IMR-90 (cell line): ENCODE results near the gene PCDHA8. TPM values are rescaled to one million over a fixed set of nuclear protein-coding genes. Genes with fewer than 3 reads are reported as not detected.

ENCODE experiments used
- ATAC-seq: fragments of 200-7000 bp; cut with Tn5 transposase; 2 replicates; pipeline ENCODE4 v1.9.1; 2020; ENCODE audit warnings: low read depth, mild to moderate bottlenecking, moderate library complexity
- BruUV-seq: library from RNA; stranded (reverse); fragments of 400-500 nt; replicated peaks from 2 replicates; lab custom pipeline; 2021; lab: Mats Ljungman, UMichigan
- CTCF ChIA-PET: fragments of 300-600 bp; formaldehyde crosslinking; extraction: SDS; loops from one replicate; lab custom pipeline; 2021; ENCODE audit warnings: antibody characterized with exemption; lab: Yijun Ruan, JAX
- POLR2A ChIA-PET: fragments of 300-600 bp; sonication (Branson Sonifier 250); formaldehyde crosslinking; loops from one replicate; lab custom pipeline; 2022; ENCODE audit warnings: antibody characterized with exemption; ENCODE audit not compliant: unreplicated experiment; lab: Charles Lee
- DNase-seq: peaks from one replicate; pipeline ENCODE4 v3.0.0; 2013
- H2AFZ ChIP-seq: replicated peaks from 2 replicates; pipeline ENCODE3; 2013; ENCODE audit warnings: low read length, mild to moderate bottlenecking; ENCODE audit not compliant: poor library complexity
- H2AK5ac ChIP-seq: 2 replicates; pipeline ENCODE4 v1.6.1; 2013; ENCODE audit warnings: low read depth, low read length, inconsistent platforms
- H2AK9ac ChIP-seq: replicated peaks from 2 replicates; pipeline ENCODE3; 2013; ENCODE audit warnings: mild to moderate bottlenecking, low read depth, low read length, moderate library complexity; ENCODE audit not compliant: poor library complexity
- H2BK120ac ChIP-seq: 2 replicates; pipeline ENCODE4 v1.6.1; 2013; ENCODE audit warnings: low read depth, low read length, inconsistent platforms
- H2BK15ac ChIP-seq: 3 replicates; pipeline ENCODE4 v1.6.1; 2013; ENCODE audit warnings: low read depth, low read length, inconsistent platforms
- H2BK20ac ChIP-seq: 2 replicates; pipeline ENCODE4 v1.6.1; 2013; ENCODE audit warnings: low read depth, mild to moderate bottlenecking, inconsistent platforms, low read length, moderate library complexity
- H2BK5ac ChIP-seq: 2 replicates; pipeline ENCODE4 v1.6.1; 2013; ENCODE audit warnings: mild to moderate bottlenecking, low read depth, low read length, inconsistent platforms; ENCODE audit not compliant: poor library complexity, severe bottlenecking
- H3K14ac ChIP-seq: replicated peaks from 2 replicates; pipeline ENCODE4 v1.6.1; 2013; ENCODE audit warnings: low read depth, low read length, inconsistent platforms
- H3K18ac ChIP-seq: 2 replicates; pipeline ENCODE4 v1.6.1; 2013; ENCODE audit warnings: low read depth, low read length, control low read depth
- H3K23ac ChIP-seq: 2 replicates; pipeline ENCODE4 v1.6.1; 2013; ENCODE audit warnings: low read depth, low read length, inconsistent platforms
- H3K27ac ChIP-seq: 2 replicates; pipeline ENCODE4 v1.5.1; 2013; ENCODE audit warnings: mild to moderate bottlenecking, control low read depth, low read length; ENCODE audit not compliant: insufficient read depth
- H3K27me3 ChIP-seq: 2 replicates; pipeline ENCODE4 v1.6.1; 2013; ENCODE audit warnings: low read length; ENCODE audit not compliant: control insufficient read depth, insufficient read depth
- H3K36me3 ChIP-seq: 2 replicates; pipeline ENCODE4 v1.6.1; 2013; ENCODE audit warnings: low read length, mixed read lengths; ENCODE audit not compliant: control insufficient read depth, insufficient read depth
- H3K4ac ChIP-seq: 2 replicates; pipeline ENCODE4 v1.6.1; 2013; ENCODE audit warnings: low read depth, low read length, inconsistent platforms
- H3K4me1 ChIP-seq: 2 replicates; pipeline ENCODE4 v1.6.1; 2013; ENCODE audit warnings: low read length, mixed read lengths; ENCODE audit not compliant: control insufficient read depth, insufficient read depth
- H3K4me2 ChIP-seq: 2 replicates; pipeline ENCODE4 v1.6.1; 2013; ENCODE audit warnings: low read depth, mild to moderate bottlenecking, control low read depth, low read length, moderate library complexity
- H3K4me3 ChIP-seq: 2 replicates; pipeline ENCODE4 v1.5.1; 2013; ENCODE audit warnings: low read depth, mild to moderate bottlenecking, control low read depth, low read length, moderate library complexity; ENCODE audit not compliant: insufficient read depth
- H3K56ac ChIP-seq: 2 replicates; pipeline ENCODE4 v1.6.1; 2013; ENCODE audit warnings: low read length, inconsistent platforms; ENCODE audit not compliant: insufficient read depth; ENCODE audit errors: extremely low read depth
- H3K79me1 ChIP-seq, 2 experiments: 2 replicates each; pipeline ENCODE4 v1.6.1; 2013; ENCODE audit warnings: low read length in 2 of 2, inconsistent platforms in 1 of 2, low read depth in 1 of 2
- H3K9ac ChIP-seq: 2 replicates; pipeline ENCODE4 v1.6.1; 2013; ENCODE audit warnings: low read depth, low read length, control low read depth
- H3K9me1 ChIP-seq: 2 replicates; pipeline ENCODE4 v1.6.1; 2013; ENCODE audit warnings: low read length, inconsistent platforms; ENCODE audit not compliant: insufficient read depth
- H3K9me3 ChIP-seq: 2 replicates; pipeline ENCODE4 v1.6.1; 2013; ENCODE audit warnings: low read length; ENCODE audit not compliant: control insufficient read depth, insufficient read depth
- H4K20me1 ChIP-seq: 2 replicates; pipeline ENCODE4 v1.6.1; 2013; ENCODE audit warnings: low read length, inconsistent platforms; ENCODE audit not compliant: insufficient read depth
- H4K5ac ChIP-seq: 2 replicates; pipeline ENCODE4 v1.6.1; 2013; ENCODE audit warnings: mild to moderate bottlenecking, low read depth, low read length, control low read depth
- H4K8ac ChIP-seq, 2 experiments: 2 replicates each; pipeline ENCODE4 v1.6.1; 2013; ENCODE audit warnings: low read depth in 2 of 2, low read length in 2 of 2, control low read depth in 1 of 2, inconsistent platforms in 1 of 2
- H4K91ac ChIP-seq: 2 replicates; pipeline ENCODE4 v1.6.1; 2013; ENCODE audit warnings: low read depth, low read length, inconsistent platforms; ENCODE audit not compliant: insufficient read depth
- BHLHE40 ChIP-seq: fragments of 150-350 bp; IDR thresholded peaks from 2 replicates; pipeline ENCODE4 v1.6.1; 2016; ENCODE audit warnings: mild to moderate bottlenecking, low read depth, low read length
- CHD1 ChIP-seq: IDR thresholded peaks from 2 replicates; pipeline ENCODE4 v1.6.1; 2012; ENCODE audit warnings: low read depth, low read length, improper control_type of control experiment
- CTCF ChIP-seq: conservative IDR thresholded peaks from 2 replicates; pipeline ENCODE4 v1.5.1; 2012; ENCODE audit warnings: mild to moderate bottlenecking, low read depth, low read length, improper control_type of control experiment
- ELK1 ChIP-seq: fragments of 150-350 bp; IDR thresholded peaks from 2 replicates; pipeline ENCODE4 v1.6.1; 2016; ENCODE audit warnings: low read depth, mild to moderate bottlenecking, low read length, moderate library complexity, borderline replicate concordance
- FOS ChIP-seq: fragments of 150-350 bp; IDR thresholded peaks from 2 replicates; pipeline ENCODE4 v1.6.1; 2016; ENCODE audit warnings: low read depth, low read length
- MAFK ChIP-seq: IDR thresholded peaks from 2 replicates; pipeline ENCODE4 v1.6.1; 2012; ENCODE audit warnings: low read depth, low read length, improper control_type of control experiment
- MAZ ChIP-seq: IDR thresholded peaks from 2 replicates; pipeline ENCODE4 v1.6.1; 2012; ENCODE audit warnings: low read depth, mild to moderate bottlenecking, low read length, improper control_type of control experiment, moderate library complexity, borderline replicate concordance
- NFE2L2 ChIP-seq: fragments of 150-350 bp; IDR thresholded peaks from 2 replicates; pipeline ENCODE4 v1.6.1; 2016; ENCODE audit warnings: low read depth, mild to moderate bottlenecking, low read length
- POLR2A ChIP-seq: IDR thresholded peaks from 2 replicates; pipeline ENCODE4 v1.6.1; 2012; ENCODE audit warnings: mild to moderate bottlenecking, low read depth, low read length
- RAD21 ChIP-seq: IDR thresholded peaks from 2 replicates; pipeline ENCODE4 v1.6.1; 2012; ENCODE audit warnings: low read length, improper control_type of control experiment
- RCOR1 ChIP-seq: IDR thresholded peaks from 2 replicates; pipeline ENCODE4 v1.6.1; 2012; ENCODE audit warnings: mild to moderate bottlenecking, low read length, improper control_type of control experiment; ENCODE audit not compliant: insufficient replicate concordance
- RFX5 ChIP-seq: IDR thresholded peaks from 2 replicates; pipeline ENCODE4 v1.8.0; 2012; ENCODE audit warnings: low read depth, mild to moderate bottlenecking, low read length, moderate library complexity
- SMC3 ChIP-seq: fragments of 150-350 bp; IDR thresholded peaks from 2 replicates; pipeline ENCODE4 v1.6.1; 2016; ENCODE audit warnings: low read depth, mild to moderate bottlenecking, antibody characterized with exemption, low read length, moderate library complexity
- USF2 ChIP-seq: fragments of 150-350 bp; IDR thresholded peaks from 2 replicates; pipeline ENCODE4 v1.6.1; 2017; ENCODE audit warnings: mild to moderate bottlenecking, antibody characterized with exemption, low read length, low read depth
- WGBS, 2 experiments: methylation state at CpG; one replicate each; pipeline versions ENCODE4 v1.1.5 to v1.1.7; 2013; ENCODE audit warnings: missing lambda C conversion rate in 2 of 2; ENCODE audit not compliant: insufficient read length in 1 of 2; ENCODE audit errors: extremely low coverage in 2 of 2; 5-methylcytosine and 5-hydroxymethylcytosine counted together
- dilution Hi-C: fragments of 300-500 bp; cut with HindIII; formaldehyde crosslinking; loops from one replicate; pipeline ENCODE4 v1.14.3; 2018; ENCODE audit warnings: low sequenced_read_pairs; ENCODE audit not compliant: unreplicated experiment
- in situ Hi-C: fragments of 300-500 bp; cut with MboI; formaldehyde crosslinking; loops from 3 replicates; pipeline ENCODE4 v1.14.3; 2019; ENCODE audit warnings: low sequenced_read_pairs, inconsistent platforms, mixed read lengths
- intact Hi-C: fragments of 100-400 bp; cut with micrococcal nuclease; formaldehyde crosslinking; loops from 2 replicates; pipeline ENCODE4 v1.10.0; 2022
- polyA plus RNA-seq, 3 experiments: library from polyadenylated mRNA; depleted of rRNA; stranded (reverse); fragments of >200 nt; gene quantifications; 2 replicates each; pipeline ENCODE4 v1.2.3, GENCODE V29; 2012; ENCODE audit warnings: low replicate concordance in 1 of 3
- total RNA-seq: library from RNA; depleted of rRNA; stranded (reverse); fragments of >200 nt; gene quantifications from 2 replicates; pipeline ENCODE4 v1.2.3, GENCODE V29; 2012

PCDHA8 gene
- total and polyA plus RNA-seq, 2 of the 4 experiments (the other 2 are of a cell fraction): under 0.01 to 0.02 TPM

- BruUV-seq: no TSS peak
Measured at GRCh38 chr5:140883373-140883772, 42.4 kb downstream of the PCDHA8 start.

More at GRCh38 chr5:140883373-140883772, 42.4 kb downstream of the PCDHA8 start:
- Histone ChIP-seq H2AK5ac (no peak overlapping the region), H3K79me1 (no peaks in the 10 kb centered on the region), H4K8ac (no peak overlapping the region), H2BK5ac (no peak overlapping the region), H3K14ac (no peak overlapping the region), H3K56ac (no peak overlapping the region), H3K4me2 (no peak overlapping the region), H2AK9ac (no peak overlapping the region), H2AFZ (no peak overlapping the region), H3K27me3 (no peaks in the 10 kb centered on the region), H2BK15ac (no peak overlapping the region), H3K9me1 (no peaks in the 10 kb centered on the region), H3K4me3 (no peak overlapping the region), H2BK20ac (no peak overlapping the region), H3K18ac (no peak overlapping the region), H3K36me3 (no peaks in the 10 kb centered on the region), H3K27ac (no peak overlapping the region), H3K4me1 (no peaks in the 10 kb centered on the region), H4K5ac (no peak overlapping the region), H4K20me1 (no peaks in the 10 kb centered on the region), H3K4ac (no peak overlapping the region), H3K23ac (no peak overlapping the region), H4K91ac (no peak overlapping the region), H2BK120ac (no peak overlapping the region), H3K9ac (no peak overlapping the region), H3K9me3 (peaks cover 23% of the 10 kb centered on the region)
- CTCF ChIA-PET: no interaction called here
- ATAC-seq (no peak), DNase-seq (no peak)
- WGBS, 2 experiments: 51% methylated on average over 20 of the region's 41 CpGs; no CpG with 5 or more reads in 1 of the 2 experiments
- in situ Hi-C loops (no loop called here), dilution Hi-C loops (no loop called here), intact Hi-C loops (no loop called here)
- TF ChIP-seq ELK1: no peak
- TF ChIP-seq FOS: no peak
- no peak for TF ChIP-seq RCOR1
- no peak for TF ChIP-seq SMC3
- TF ChIP-seq MAFK: no peak
- no peak for TF ChIP-seq NFE2L2
- no peak for TF ChIP-seq RAD21
- TF ChIP-seq USF2: no peak
- TF ChIP-seq POLR2A: no peak
- TF ChIP-seq BHLHE40: no peak
- TF ChIP-seq CTCF: no peak
- no peak for TF ChIP-seq RFX5
- no peak for TF ChIP-seq MAZ
- no peak for TF ChIP-seq CHD1
- POLR2A ChIA-PET: no interaction called here
